Measurements from ENCODE around the gene RSU1.

RSU1 gene

DNA sequence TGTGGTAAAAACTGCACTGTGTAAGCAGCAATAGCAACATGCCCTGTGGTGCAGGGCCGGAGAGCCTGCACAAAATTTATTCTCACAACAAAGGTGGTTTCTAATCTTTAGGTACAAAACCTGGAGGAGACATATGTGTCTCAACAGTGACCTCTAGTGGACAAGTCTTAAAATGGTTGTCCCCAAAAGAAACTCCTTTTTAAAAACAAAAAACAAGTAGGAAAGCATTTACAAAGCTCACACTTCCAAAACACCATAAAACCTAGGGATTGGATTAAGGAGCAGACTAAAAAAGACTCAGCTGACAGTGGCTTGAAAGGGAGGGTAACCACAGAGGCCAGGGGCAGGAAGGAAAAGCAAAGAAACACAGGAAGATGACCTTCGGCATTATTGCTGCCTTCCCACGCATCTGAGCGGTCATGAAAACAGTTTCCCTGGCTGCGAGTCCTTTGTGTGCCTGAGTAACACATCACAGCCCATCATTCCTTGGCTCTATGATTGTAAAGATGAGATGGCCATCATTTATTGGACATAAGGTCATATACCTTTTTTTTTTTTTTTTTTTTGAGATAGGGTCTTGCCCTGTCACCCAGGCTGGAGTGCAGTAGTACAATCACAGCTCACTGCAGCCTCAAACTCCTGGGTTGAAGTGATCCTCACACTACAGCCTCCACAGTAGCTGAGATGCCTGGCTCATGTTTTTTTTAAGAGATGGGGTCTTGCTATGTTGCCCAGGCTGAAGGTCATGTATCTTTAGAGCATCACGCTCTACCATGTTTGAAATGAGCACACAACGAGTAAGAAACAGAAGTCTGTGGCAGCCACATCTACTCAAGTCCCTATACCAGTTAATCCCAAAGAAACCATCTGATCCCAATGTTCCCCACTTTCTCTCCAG, 39.5 kb downstream of the RSU1 start:
- DNase-seq (ENCODE audit: insufficient read length, low spot score): peak; percentile 32
- FAIRE-seq: peak; percentile 58
- TF ChIP-seq POLR2AphosphoS5 (IDR thresholded peaks at IDR 0.05; ENCODE audit: low read depth, low read length) (no peak), TAF1 (IDR thresholded peaks at IDR 0.05; ENCODE audit: low read depth, low read length) (no peak), PAX5 (IDR thresholded peaks at IDR 0.05; ENCODE audit: insufficient read depth, low read length, severe bottlenecking) (no peak), POU2F2 (IDR thresholded peaks at IDR 0.05; ENCODE audit: low read depth, low read length) (no peak), POLR2A (IDR thresholded peaks at IDR 0.05; ENCODE audit: low read depth, low read length) (no peak), SPI1 (IDR thresholded peaks at IDR 0.05; ENCODE audit: low read depth, low read length) (no peak)

- DNase-seq (ENCODE audit: insufficient read length, low spot score) (no peak), FAIRE-seq (no peak)
- TF ChIP-seq POU2F2 (IDR thresholded peaks at IDR 0.05; ENCODE audit: low read depth, low read length): no peak
- TF ChIP-seq PAX5 (IDR thresholded peaks at IDR 0.05; ENCODE audit: insufficient read depth, low read length, severe bottlenecking): no peak
- TF ChIP-seq POLR2A (IDR thresholded peaks at IDR 0.05; ENCODE audit: low read depth, low read length): no peak
- no peak for TF ChIP-seq SPI1 (IDR thresholded peaks at IDR 0.05; ENCODE audit: low read depth, low read length)
- no peak for TF ChIP-seq POLR2AphosphoS5 (IDR thresholded peaks at IDR 0.05; ENCODE audit: low read depth, low read length)
- no peak for TF ChIP-seq TAF1 (IDR thresholded peaks at IDR 0.05; ENCODE audit: low read depth, low read length)
Measured at GRCh38 chr10:16776896-16777295, 40.3 kb downstream of the RSU1 start.

DNA sequence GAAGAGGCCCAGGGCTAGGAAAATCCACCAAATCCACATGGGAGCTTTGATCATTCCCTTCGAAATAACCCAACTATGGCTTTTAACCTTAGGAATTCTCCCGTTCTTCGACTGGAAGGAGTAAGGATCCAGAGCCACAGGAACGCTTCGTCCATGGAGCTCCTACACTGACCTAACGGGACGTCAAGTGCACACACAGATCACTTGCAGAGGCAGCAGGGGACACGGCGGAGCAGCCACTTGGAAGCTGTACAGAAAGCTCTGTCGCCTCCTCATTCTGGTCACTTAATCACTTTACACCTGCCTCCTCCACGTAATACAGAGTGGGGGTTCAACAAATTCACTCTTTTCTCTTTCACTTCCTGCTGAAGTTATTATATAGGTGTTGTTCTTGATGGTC, 43.9 kb downstream of the RSU1 start:
- TF ChIP-seq POU2F2 (IDR thresholded peaks at IDR 0.05; ENCODE audit: low read depth, low read length) (no peak), PAX5 (IDR thresholded peaks at IDR 0.05; ENCODE audit: insufficient read depth, low read length, severe bottlenecking) (no peak), SPI1 (IDR thresholded peaks at IDR 0.05; ENCODE audit: low read depth, low read length) (no peak), POLR2AphosphoS5 (IDR thresholded peaks at IDR 0.05; ENCODE audit: low read depth, low read length) (no peak), POLR2A (IDR thresholded peaks at IDR 0.05; ENCODE audit: low read depth, low read length) (no peak), TAF1 (IDR thresholded peaks at IDR 0.05; ENCODE audit: low read depth, low read length) (no peak)
- no peak for FAIRE-seq
- DNase-seq (ENCODE audit: insufficient read length, low spot score): no peak

GRCh38 chr10:16770670-16771069, 46.6 kb downstream of the RSU1 start:
- no peak for FAIRE-seq
- no peak for DNase-seq (ENCODE audit: insufficient read length, low spot score)
- no peak for TF ChIP-seq POLR2AphosphoS5 (IDR thresholded peaks at IDR 0.05; ENCODE audit: low read depth, low read length)
- TF ChIP-seq POU2F2 (IDR thresholded peaks at IDR 0.05; ENCODE audit: low read depth, low read length): no peak
- TF ChIP-seq PAX5 (IDR thresholded peaks at IDR 0.05; ENCODE audit: insufficient read depth, low read length, severe bottlenecking): no peak
- no peak for TF ChIP-seq POLR2A (IDR thresholded peaks at IDR 0.05; ENCODE audit: low read depth, low read length)
- no peak for TF ChIP-seq TAF1 (IDR thresholded peaks at IDR 0.05; ENCODE audit: low read depth, low read length)
- TF ChIP-seq SPI1 (IDR thresholded peaks at IDR 0.05; ENCODE audit: low read depth, low read length): no peak

GRCh38 chr10:16770141-16770540, 47.1 kb downstream of the RSU1 start:
- FAIRE-seq: no peak
- TF ChIP-seq POU2F2 (IDR thresholded peaks at IDR 0.05; ENCODE audit: low read depth, low read length) (no peak), TAF1 (IDR thresholded peaks at IDR 0.05; ENCODE audit: low read depth, low read length) (no peak), SPI1 (IDR thresholded peaks at IDR 0.05; ENCODE audit: low read depth, low read length) (no peak), POLR2A (IDR thresholded peaks at IDR 0.05; ENCODE audit: low read depth, low read length) (no peak), POLR2AphosphoS5 (IDR thresholded peaks at IDR 0.05; ENCODE audit: low read depth, low read length) (no peak), PAX5 (IDR thresholded peaks at IDR 0.05; ENCODE audit: insufficient read depth, low read length, severe bottlenecking) (no peak)
- DNase-seq (ENCODE audit: insufficient read length, low spot score): no peak

DNA sequence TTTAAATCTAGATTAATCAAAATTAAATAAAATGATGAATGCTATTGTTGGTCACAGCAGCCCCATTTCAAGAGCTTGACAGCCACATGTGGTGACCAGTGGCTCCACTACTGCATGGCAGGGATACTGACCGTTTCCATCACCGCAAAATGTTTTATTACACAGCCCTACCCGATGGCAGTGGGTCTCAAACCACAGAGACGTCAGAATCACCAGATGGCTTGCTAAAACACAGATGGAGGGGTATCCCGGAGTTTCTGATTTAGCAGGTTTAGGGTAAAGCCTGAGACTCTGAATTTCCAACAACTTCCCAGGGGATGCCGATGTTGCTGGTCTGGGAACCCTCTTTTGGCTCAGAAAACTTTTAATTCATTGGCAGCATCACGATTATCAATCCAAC, 47.9 kb downstream of the RSU1 start:
- TF ChIP-seq POU2F2 (IDR thresholded peaks at IDR 0.05; ENCODE audit: low read depth, low read length): no peak
- TF ChIP-seq SPI1 (IDR thresholded peaks at IDR 0.05; ENCODE audit: low read depth, low read length): no peak
- TF ChIP-seq TAF1 (IDR thresholded peaks at IDR 0.05; ENCODE audit: low read depth, low read length): no peak
- no peak for TF ChIP-seq POLR2AphosphoS5 (IDR thresholded peaks at IDR 0.05; ENCODE audit: low read depth, low read length)
- TF ChIP-seq POLR2A (IDR thresholded peaks at IDR 0.05; ENCODE audit: low read depth, low read length): no peak
- no peak for TF ChIP-seq PAX5 (IDR thresholded peaks at IDR 0.05; ENCODE audit: insufficient read depth, low read length, severe bottlenecking)
- FAIRE-seq: no peak

GRCh38 chr10:16768702-16769101, 48.5 kb downstream of the RSU1 start:
- DNase-seq (ENCODE audit: insufficient read length, low spot score) (no peak), FAIRE-seq (no peak)

More for the DNA sequence above, 47.9 kb downstream of the RSU1 start:
- no peak for DNase-seq (ENCODE audit: insufficient read length, low spot score)

GRCh38 chr10:16765509-16766375, 51.5 kb downstream of the RSU1 start:
- FAIRE-seq (no peak), DNase-seq (ENCODE audit: insufficient read length, low spot score) (no peak)
- no peak for TF ChIP-seq TAF1 (IDR thresholded peaks at IDR 0.05; ENCODE audit: low read depth, low read length)
- no peak for TF ChIP-seq SPI1 (IDR thresholded peaks at IDR 0.05; ENCODE audit: low read depth, low read length)
- TF ChIP-seq POLR2AphosphoS5 (IDR thresholded peaks at IDR 0.05; ENCODE audit: low read depth, low read length): no peak
- no peak for TF ChIP-seq POLR2A (IDR thresholded peaks at IDR 0.05; ENCODE audit: low read depth, low read length)
- TF ChIP-seq POU2F2 (IDR thresholded peaks at IDR 0.05; ENCODE audit: low read depth, low read length): no peak
- TF ChIP-seq PAX5 (IDR thresholded peaks at IDR 0.05; ENCODE audit: insufficient read depth, low read length, severe bottlenecking): no peak

More at GRCh38 chr10:16768702-16769101, 48.5 kb downstream of the RSU1 start:
- TF ChIP-seq POU2F2 (IDR thresholded peaks at IDR 0.05; ENCODE audit: low read depth, low read length) (no peak), PAX5 (IDR thresholded peaks at IDR 0.05; ENCODE audit: insufficient read depth, low read length, severe bottlenecking) (no peak), POLR2A (IDR thresholded peaks at IDR 0.05; ENCODE audit: low read depth, low read length) (no peak), POLR2AphosphoS5 (IDR thresholded peaks at IDR 0.05; ENCODE audit: low read depth, low read length) (no peak), SPI1 (IDR thresholded peaks at IDR 0.05; ENCODE audit: low read depth, low read length) (no peak), TAF1 (IDR thresholded peaks at IDR 0.05; ENCODE audit: low read depth, low read length) (no peak)

Data from GM12891 (cell line).